ENCODE measurements around the gene CPA5. TPM values are rescaled to one million over a fixed set of nuclear protein-coding genes. Genes with fewer than 3 reads are reported as not detected.

The CPA5 gene
- total RNA-seq, 1 experiment from 2014 or later, result not detected

Other genes with a start within 250 kb of the CPA5 start
- gene TMEM209, start 139.4 kb upstream of the CPA5 start, total RNA-seq (2014; rRNA removed; shearing (Covaris generic)), result 79.1 and 86.0 TPM in 2 replicates
- 0.12 TPM in 1 of 2 replicates, not detected in the other for gene SSMEM1, start 137.0 kb upstream of the CPA5 start, total RNA-seq (2014; rRNA removed; shearing (Covaris generic))
- 0.59 and 0.75 TPM in 2 replicates for gene CPA2, start 78.0 kb upstream of the CPA5 start, total RNA-seq (2014; rRNA removed; shearing (Covaris generic))
- gene CPA4, start 51.7 kb upstream of the CPA5 start, total RNA-seq (2014; rRNA removed; shearing (Covaris generic)), result 1.6 and 1.8 TPM in 2 replicates
- not detected in 2 replicates for gene CPA1, start 35.7 kb downstream of the CPA5 start, total RNA-seq (2014; rRNA removed; shearing (Covaris generic))
- gene CEP41, start 96.2 kb downstream of the CPA5 start, total RNA-seq (2014; rRNA removed; shearing (Covaris generic)), result 19.3 and 22.4 TPM in 2 replicates
- 29.4 and 36.0 TPM in 2 replicates for gene MEST, start 147.3 kb downstream of the CPA5 start, total RNA-seq (2014; rRNA removed; shearing (Covaris generic))

Data from NCI-H460 (cell line).